OCI-LY3 (cell line): Measurements from ENCODE around the gene TXN.

Source experiments
- H2AFZ ChIP-seq: fragments of 200-600, 300-600 bp; shearing (Covaris generic); 2 replicates; pipeline ENCODE4 v1.6.0; 2014; ENCODE audit warnings: antibody characterized with exemption, low read depth, low read length
- H3K27ac ChIP-seq: fragments of 200-600, 300-600 bp; sonication (generic); 2 replicates; pipeline ENCODE4 v1.5.1; 2014; ENCODE audit warnings: mild to moderate bottlenecking, low read length, moderate library complexity, mixed read lengths
- H3K27me3 ChIP-seq: fragments of 200-600, 300-600 bp; sonication (generic); 2 replicates; pipeline ENCODE4 v1.6.1; 2014; ENCODE audit warnings: low read depth, low read length, mixed read lengths
- H3K36me3 ChIP-seq: fragments of 200-600, 300-600 bp; sonication (generic); replicated peaks from 2 replicates; pipeline ENCODE3; 2014; ENCODE audit warnings: low read depth, low read length, mixed read lengths
- H3K4me1 ChIP-seq: fragments of 300-600, 200-600 bp; sonication (generic); 2 replicates; pipeline ENCODE4 v1.6.1; 2014; ENCODE audit warnings: low read length, mixed read lengths
- H3K4me2 ChIP-seq: fragments of 200-600, 300-600 bp; sonication (generic); 2 replicates; pipeline ENCODE4 v1.6.1; 2014; ENCODE audit warnings: low read length, mixed read lengths
- H3K4me3 ChIP-seq: fragments of 300-600, 200-600 bp; sonication (generic); 2 replicates; pipeline ENCODE4 v1.5.1; 2014; ENCODE audit warnings: antibody characterized with exemption, mild to moderate bottlenecking, low read length, moderate library complexity
- H3K79me2 ChIP-seq: fragments of 300-600, 200-600 bp; shearing (Covaris generic); 2 replicates; pipeline ENCODE4 v1.6.1; 2014; ENCODE audit warnings: mild to moderate bottlenecking, low read length, mixed read lengths
- H3K9ac ChIP-seq: fragments of 300-600, 200-600 bp; shearing (Covaris generic); 2 replicates; pipeline ENCODE4 v1.6.0; 2014; ENCODE audit warnings: mild to moderate bottlenecking, low read length, moderate library complexity
- H3K9me3 ChIP-seq: fragments of 200-600, 300-600 bp; shearing (Covaris generic); 2 replicates; pipeline ENCODE4 v1.6.1; 2014; ENCODE audit warnings: low read length, mixed read lengths; ENCODE audit not compliant: insufficient read depth
- H4K20me1 ChIP-seq: fragments of 200-600, 300-600 bp; sonication (generic); 2 replicates; pipeline ENCODE4 v1.6.1; 2016; ENCODE audit warnings: low read length, mixed read lengths; ENCODE audit not compliant: insufficient read depth
- EZH2phosphoT487 ChIP-seq: fragments of 200-600 bp; shearing (Covaris generic); IDR thresholded peaks from 2 replicates; pipeline ENCODE4 v1.6.1; 2018; ENCODE audit warnings: antibody characterized with exemption, mixed run types, low read depth
- TF ChIP-seq, protein P1 (sequence below): fragments of 200-600, 300-600 bp; sonication (generic); IDR thresholded peaks from 2 replicates; pipeline ENCODE4 v1.5.1; 2014; ENCODE audit warnings: antibody characterized with exemption, low read length, low read depth

Gene TXN

DNA sequence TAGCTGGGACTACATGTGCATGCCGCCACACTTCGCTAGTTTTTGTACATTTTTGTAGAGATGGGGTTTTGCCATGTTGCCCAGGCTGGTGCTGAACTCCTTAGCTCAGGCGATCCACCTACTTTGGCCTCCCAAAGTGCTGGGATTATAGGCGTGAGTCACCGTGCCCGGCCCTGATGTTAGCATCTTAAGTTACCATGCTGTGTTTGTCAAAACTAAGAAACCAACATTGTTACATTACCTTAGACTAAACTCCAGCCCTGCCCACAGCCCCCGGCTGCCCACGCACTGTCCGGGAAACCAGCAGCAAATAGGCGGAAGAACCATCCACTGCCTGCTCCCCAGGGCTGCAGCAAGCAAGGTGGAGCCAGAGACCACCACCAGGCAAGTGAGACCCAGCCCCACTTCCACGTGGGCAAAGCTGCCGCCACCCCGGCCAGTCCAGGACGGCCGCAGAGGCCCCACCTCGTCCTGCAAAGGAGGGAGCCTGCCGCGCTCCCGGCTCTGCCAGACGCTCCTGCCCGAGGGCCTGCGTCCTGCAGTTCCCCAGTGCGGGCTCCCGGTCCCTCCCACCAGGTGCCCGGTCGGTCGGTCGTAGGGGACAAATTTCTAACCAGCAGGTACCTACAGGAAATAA is 35.7 kb upstream of the TXN start:
- Histone ChIP-seq H3K4me3 (no peak overlapping the region), H3K79me2 (no peaks in the 10 kb centered on the region), H3K27me3 (no peaks in the 10 kb centered on the region), H3K27ac (no peak overlapping the region), H3K9me3 (no peaks in the 10 kb centered on the region), H3K4me2 (no peak overlapping the region), H3K36me3 (no peaks in the 10 kb centered on the region), H4K20me1 (no peaks in the 10 kb centered on the region), H3K9ac (no peak overlapping the region), H3K4me1 (no peaks in the 10 kb centered on the region), H2AFZ (no peak overlapping the region)
- TF ChIP-seq EZH2phosphoT487, result no peak
- TF ChIP-seq, protein P1, sequence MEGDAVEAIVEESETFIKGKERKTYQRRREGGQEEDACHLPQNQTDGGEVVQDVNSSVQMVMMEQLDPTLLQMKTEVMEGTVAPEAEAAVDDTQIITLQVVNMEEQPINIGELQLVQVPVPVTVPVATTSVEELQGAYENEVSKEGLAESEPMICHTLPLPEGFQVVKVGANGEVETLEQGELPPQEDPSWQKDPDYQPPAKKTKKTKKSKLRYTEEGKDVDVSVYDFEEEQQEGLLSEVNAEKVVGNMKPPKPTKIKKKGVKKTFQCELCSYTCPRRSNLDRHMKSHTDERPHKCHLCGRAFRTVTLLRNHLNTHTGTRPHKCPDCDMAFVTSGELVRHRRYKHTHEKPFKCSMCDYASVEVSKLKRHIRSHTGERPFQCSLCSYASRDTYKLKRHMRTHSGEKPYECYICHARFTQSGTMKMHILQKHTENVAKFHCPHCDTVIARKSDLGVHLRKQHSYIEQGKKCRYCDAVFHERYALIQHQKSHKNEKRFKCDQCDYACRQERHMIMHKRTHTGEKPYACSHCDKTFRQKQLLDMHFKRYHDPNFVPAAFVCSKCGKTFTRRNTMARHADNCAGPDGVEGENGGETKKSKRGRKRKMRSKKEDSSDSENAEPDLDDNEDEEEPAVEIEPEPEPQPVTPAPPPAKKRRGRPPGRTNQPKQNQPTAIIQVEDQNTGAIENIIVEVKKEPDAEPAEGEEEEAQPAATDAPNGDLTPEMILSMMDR, result no peak

DNA sequence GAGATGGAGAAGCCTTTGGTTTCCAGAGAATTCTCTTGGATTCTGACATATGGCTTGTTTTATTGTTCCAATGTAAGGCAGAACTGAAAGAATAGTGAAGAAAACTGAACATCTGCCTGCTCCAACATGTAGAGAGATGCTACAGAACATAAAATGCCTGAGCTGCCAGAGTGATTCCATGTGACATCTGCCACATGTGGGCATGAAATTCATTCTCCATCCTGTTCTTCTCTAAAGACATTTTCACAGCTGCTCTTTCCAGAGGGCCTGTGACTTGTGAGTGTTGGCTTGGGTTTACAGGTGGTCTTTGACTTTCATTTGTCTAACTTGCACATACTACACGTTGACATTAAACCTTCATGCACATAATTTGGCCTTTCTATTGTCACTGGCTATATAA is 33.7 kb upstream of the TXN start:
- no peaks in the 10 kb centered on the region for H4K20me1 ChIP-seq
- no peak overlapping the region for H3K9ac ChIP-seq
- H3K4me3 ChIP-seq, result no peak overlapping the region
- H3K4me2 ChIP-seq, result no peak overlapping the region
- no peak overlapping the region for H2AFZ ChIP-seq
- no peaks in the 10 kb centered on the region for H3K27me3 ChIP-seq
- no peak overlapping the region for H3K27ac ChIP-seq
- no peaks in the 10 kb centered on the region for H3K9me3 ChIP-seq
- TF ChIP-seq EZH2phosphoT487, result no peak
- TF ChIP-seq, protein P1, result no peak
- no peaks in the 10 kb centered on the region for H3K36me3 ChIP-seq
- no peaks in the 10 kb centered on the region for H3K79me2 ChIP-seq
- no peaks in the 10 kb centered on the region for H3K4me1 ChIP-seq

DNA sequence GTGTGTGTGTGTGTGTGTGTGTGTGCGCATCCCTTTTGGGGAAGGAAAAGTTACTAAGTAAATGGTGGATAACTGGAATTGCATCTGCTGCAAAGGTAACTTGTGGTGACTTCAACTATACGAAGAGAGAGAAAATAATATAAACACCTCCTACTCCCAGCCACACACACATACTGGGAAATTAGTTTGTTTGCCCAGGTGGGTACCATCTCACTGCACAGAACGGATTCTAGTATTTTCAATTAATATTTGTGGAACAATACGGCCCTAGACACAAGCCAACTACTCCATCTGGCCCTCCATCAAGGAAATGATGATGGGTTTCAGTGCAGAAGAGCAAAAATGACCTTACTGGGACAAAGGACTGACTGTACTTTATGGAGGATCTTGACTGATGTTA is 32.2 kb upstream of the TXN start:
- no peak overlapping the region for H2AFZ ChIP-seq
- no peaks in the 10 kb centered on the region for H3K36me3 ChIP-seq
- no peaks in the 10 kb centered on the region for H3K79me2 ChIP-seq
- no peak overlapping the region for H3K4me2 ChIP-seq
- H3K27me3 ChIP-seq, result no peaks in the 10 kb centered on the region
- peaks cover 4% of the 10 kb centered on the region for H3K4me1 ChIP-seq
- no peak overlapping the region for H3K4me3 ChIP-seq
- H3K9ac ChIP-seq, result no peak overlapping the region
- no peaks in the 10 kb centered on the region for H4K20me1 ChIP-seq
- TF ChIP-seq EZH2phosphoT487, result no peak
- TF ChIP-seq, protein P1, result no peak
- no peak overlapping the region for H3K27ac ChIP-seq
- no peaks in the 10 kb centered on the region for H3K9me3 ChIP-seq

DNA sequence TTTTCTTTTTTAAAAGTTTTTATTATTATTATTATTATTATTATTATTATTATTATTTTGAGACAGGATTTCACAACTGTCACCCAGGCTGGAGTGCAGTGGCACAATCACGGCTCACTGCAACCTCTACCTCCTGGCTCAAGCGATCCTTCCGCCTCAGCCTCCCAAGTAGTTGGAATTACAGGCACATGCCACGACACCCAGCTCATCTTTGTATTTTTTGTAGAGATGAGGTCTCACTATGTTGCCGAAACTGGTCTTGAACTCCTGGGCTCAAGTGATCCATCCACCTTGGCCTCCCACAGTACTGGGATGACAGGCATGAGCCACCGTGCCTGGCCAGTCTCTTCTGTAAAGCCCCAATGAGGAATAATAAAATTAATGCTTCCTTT is 31.0 kb upstream of the TXN start:
- H3K36me3 ChIP-seq, result no peaks in the 10 kb centered on the region
- H3K9ac ChIP-seq, result no peak overlapping the region
- no peak overlapping the region for H3K27ac ChIP-seq
- no peaks in the 10 kb centered on the region for H3K27me3 ChIP-seq
- no peak overlapping the region for H3K4me2 ChIP-seq
- H3K79me2 ChIP-seq, result no peaks in the 10 kb centered on the region
- no peak overlapping the region for H3K4me3 ChIP-seq
- TF ChIP-seq, protein P1, result no peak
- TF ChIP-seq EZH2phosphoT487, result no peak
- no peaks in the 10 kb centered on the region for H4K20me1 ChIP-seq
- no peak overlapping the region for H2AFZ ChIP-seq
- peaks cover 6% of the 10 kb centered on the region for H3K4me1 ChIP-seq
- no peaks in the 10 kb centered on the region for H3K9me3 ChIP-seq
